HepG2 (cell line): ENCODE measurements around the gene CHADL. TPM values are rescaled to one million over a fixed set of nuclear protein-coding genes. Genes with fewer than 3 reads are reported as not detected.
A peak's percentile ranks its signal among the peaks of the same experiment; 100 is the strongest.

ENCODE experiments used
- ATF6 ChIP-seq: sonication (generic); formaldehyde crosslinking; conservative IDR thresholded peaks from 2 replicates; pipeline ENCODE4 v1.4.0; 2020; ENCODE audit warnings: missing genetic modification reagents
- CCDC6 ChIP-seq: sonication (generic); formaldehyde crosslinking; IDR thresholded peaks from 2 replicates; pipeline ENCODE4 v1.8.1; 2022; ENCODE audit warnings: mild to moderate bottlenecking, missing genetic modification reagents, moderate library complexity
- CERS6 ChIP-seq: sonication (generic); formaldehyde crosslinking; IDR thresholded peaks from 2 replicates; pipeline ENCODE4 v1.5.0; 2020; ENCODE audit warnings: missing genetic modification reagents
- GPN1 ChIP-seq: sonication (generic); formaldehyde crosslinking; IDR thresholded peaks from 2 replicates; pipeline ENCODE4 v1.5.1; 2020; ENCODE audit warnings: missing genetic modification reagents, borderline replicate concordance
- GRHL1 ChIP-seq: sonication (generic); formaldehyde crosslinking; conservative IDR thresholded peaks from 2 replicates; pipeline ENCODE4 v1.8.0; 2022; ENCODE audit warnings: missing genetic modification reagents
- NRL ChIP-seq: sonication (generic); formaldehyde crosslinking; IDR thresholded peaks from 2 replicates; pipeline ENCODE4 v1.5.0; 2020; ENCODE audit warnings: missing genetic modification reagents, mild to moderate bottlenecking, moderate library complexity, borderline replicate concordance
- PRDM10 ChIP-seq: sonication (generic); formaldehyde crosslinking; IDR thresholded peaks from 2 replicates; pipeline ENCODE4 v1.4.0; 2020; ENCODE audit warnings: low read depth, missing genetic modification reagents
- TBX3 ChIP-seq: fragments of 450-650 bp; IDR thresholded peaks from 2 replicates; pipeline ENCODE4 v1.6.1; 2017; ENCODE audit warnings: antibody characterized with exemption, mild to moderate bottlenecking, inconsistent platforms, borderline replicate concordance
- ZBTB38 ChIP-seq: sonication (generic); formaldehyde crosslinking; IDR thresholded peaks from 2 replicates; pipeline ENCODE4 v1.5.1; 2020; ENCODE audit warnings: mild to moderate bottlenecking, missing genetic modification reagents
- ZBTB39 ChIP-seq: sonication (generic); formaldehyde crosslinking; IDR thresholded peaks from 2 replicates; pipeline ENCODE4 v1.5.0; 2020; ENCODE audit warnings: missing genetic modification reagents
- ZMAT3 ChIP-seq: sonication (generic); formaldehyde crosslinking; conservative IDR thresholded peaks from 2 replicates; pipeline ENCODE4 v1.7.0; 2021; ENCODE audit warnings: missing genetic modification reagents
- ZNF207 ChIP-seq: fragments of 450-650 bp; IDR thresholded peaks from 2 replicates; pipeline ENCODE4 v1.6.1; 2016; ENCODE audit warnings: antibody characterized with exemption, borderline replicate concordance
- ZNF224 ChIP-seq: sonication (generic); formaldehyde crosslinking; IDR thresholded peaks from 2 replicates; pipeline ENCODE4 v1.5.0; 2020; ENCODE audit warnings: mild to moderate bottlenecking, missing genetic modification reagents
- ZNF549 ChIP-seq: sonication (generic); formaldehyde crosslinking; IDR thresholded peaks from 2 replicates; pipeline ENCODE4 v1.5.0; 2020; ENCODE audit warnings: missing genetic modification reagents
- ZNF550 ChIP-seq: sonication (generic); formaldehyde crosslinking; IDR thresholded peaks from 2 replicates; pipeline ENCODE4 v1.4.0; 2020; ENCODE audit warnings: mild to moderate bottlenecking, missing genetic modification reagents, borderline replicate concordance
- ZNF691 ChIP-seq: sonication (generic); formaldehyde crosslinking; IDR thresholded peaks from 2 replicates; pipeline ENCODE4 v1.4.0; 2020; ENCODE audit warnings: missing genetic modification reagents, low read depth, mild to moderate bottlenecking, borderline replicate concordance
- polyA plus RNA-seq, 8 experiments: library from polyadenylated mRNA; depleted of rRNA in 3 of 8; stranded (reverse) in 7 of 8; unstranded in 1 of 8; fragments of >200 nt; fragmentation: Illumina TruSeq in 4 of 8; extraction: Trizol in 4 of 8; gene quantifications; 2 replicates each; pipeline versions ENCODE4 v1.2.1 to v1.2.3, GENCODE V29; 2011 to 2016; ENCODE audit warnings: low read depth in 4 of 8, missing spikeins in 1 of 8, mixed read lengths in 1 of 8; ENCODE audit not compliant: insufficient read depth in 1 of 8
- total RNA-seq, 5 experiments: library from RNA; depleted of rRNA; stranded (reverse); fragments of >200 nt; fragmentation: Illumina TruSeq; extraction: Trizol; gene quantifications; 2 replicates each; pipeline ENCODE4 v1.2.3, GENCODE V29; 2016; ENCODE audit warnings: low read depth in 1 of 5

CHADL gene
- total and polyA plus RNA-seq, 2 of the 13 experiments (the other 11 are each of a cell fraction or from before 2014, with no cell fraction given): 2.8 to 8.1 TPM

GRCh38 chr22:41285820-41286638, 45.3 kb upstream of the CHADL start, which contains the start of gene RANGAP1 (continued):
- TF ChIP-seq ZNF550 (no peak), GPN1 (CRISPR knock-in tag) (no peak), ZNF224 (CRISPR knock-in tag) (no peak), ZBTB39 (CRISPR knock-in tag) (peak; percentile 16; the same call in 1 of the 2 replicates), ZBTB38 (CRISPR knock-in tag) (0 out of 2 replicates have a peak, but pooled peaks have one; percentile 8), ZNF549 (CRISPR knock-in tag) (no peak), ZMAT3 (CRISPR knock-in tag) (no peak), PRDM10 (CRISPR knock-in tag) (no peak), GRHL1 (no peak), ZNF207 (no peak), ATF6 (no peak), ZNF691 (CRISPR knock-in tag) (0 out of 2 replicates have a peak, but pooled peaks have one; percentile 33), TBX3 (no peak), CCDC6 (no peak), CERS6 (CRISPR knock-in tag) (no peak), NRL (CRISPR knock-in tag) (0 out of 2 replicates have a peak, but pooled peaks have one; percentile 10)
